Aorta (tissue), 5 donors: Measurements from ENCODE around the gene KHDC1. TPM values are rescaled to one million over a fixed set of nuclear protein-coding genes. Genes with fewer than 3 reads are reported as not detected.
"Not testable (repeated sequence)": the region's sequence is repeated elsewhere in the genome, so short reads cannot be mapped to it uniquely, and the experiment has no call there.

Source experiments
- ATAC-seq: fragments of 200-7000 bp; cut with Tn5 transposase; one replicate; pipeline ENCODE4 v1.9.1; 2022; ENCODE audit warnings: moderate library complexity; ENCODE audit not compliant: low FRiP score
- DNase-seq, 2 donors: peaks; one replicate each; pipeline ENCODE4 v3.0.0-alpha.2; 2020
- H3K27ac ChIP-seq, 2 donors: one replicate each; pipeline ENCODE4 v1.5.1; 2013; ENCODE audit warnings: low read length in 2 of 2, mild to moderate bottlenecking in 2 of 2, moderate library complexity in 2 of 2, control low read depth in 1 of 2, inconsistent platforms in 1 of 2, low read depth in 1 of 2
- H3K27me3 ChIP-seq, 2 donors: one replicate each; pipeline ENCODE4 v1.6.1; 2013; ENCODE audit warnings: control low read depth in 1 of 2, low read length in 1 of 2, mild to moderate bottlenecking in 1 of 2, moderate library complexity in 1 of 2; ENCODE audit not compliant: insufficient read depth in 2 of 2, control insufficient read depth in 1 of 2
- H3K36me3 ChIP-seq, 2 donors: one replicate each; pipeline ENCODE4 v1.6.1; 2013; ENCODE audit warnings: control low read depth in 1 of 2, low read length in 1 of 2, mild to moderate bottlenecking in 1 of 2; ENCODE audit not compliant: insufficient read depth in 2 of 2, control insufficient read depth in 1 of 2
- H3K4me1 ChIP-seq, 2 donors: one replicate each; pipeline ENCODE4 v1.6.1; 2013; ENCODE audit warnings: low read length in 2 of 2, control low read depth in 1 of 2, mild to moderate bottlenecking in 1 of 2, moderate library complexity in 1 of 2; ENCODE audit not compliant: insufficient read depth in 2 of 2, control insufficient read depth in 1 of 2
- H3K4me3 ChIP-seq, 2 donors: one replicate each; pipeline ENCODE4 v1.5.1; 2013; ENCODE audit warnings: low read length in 2 of 2, control low read depth in 1 of 2, mild to moderate bottlenecking in 1 of 2
- H3K9me3 ChIP-seq: one replicate; pipeline ENCODE4 v1.6.1; 2013; ENCODE audit warnings: mild to moderate bottlenecking, low read length; ENCODE audit not compliant: control insufficient read depth
- WGBS, 2 donors: extraction: QIAGEN DNeasy Blood & Tissue Kit; methylation state at CpG; one replicate each; pipeline ENCODE4 v1.1.7; 2013; 5-methylcytosine and 5-hydroxymethylcytosine counted together
- intact Hi-C, 2 donors: fragments of 100-400 bp; cut with DNase I; formaldehyde crosslinking; loops; one replicate each; pipeline versions ENCODE4 v1.14.2 to v1.15.0; 2022
- polyA plus RNA-seq, 2 donors: library from polyadenylated mRNA; stranded (reverse); fragments of 200-250 nt; gene quantifications; one replicate each; pipeline ENCODE4 v1.2.3, GENCODE V29; 2013
- total RNA-seq, 2 donors: library from RNA; stranded (reverse); fragmentation: NEBNext Ultra II Directional; extraction: Animal tissue kit (Norgen Biotek cat#: 25700); gene quantifications; one replicate each; pipeline ENCODE4 v1.2.1, GENCODE V29; 2021
- donor health status: healthy with polysubstance abuse.
- donor health status: Bipolar disorder and iron deficiency.
- donor health status: DM: no; HTN: no; CAD: no.
- donor health status: DM: no; HTN: no; CAD: no.
- donor health status: DM: yes; HTN: yes; CAD: no.

KHDC1 gene
- total and polyA plus RNA-seq, 4 donors: 1.8 to 4.0 (median 3.2) TPM

DNA sequence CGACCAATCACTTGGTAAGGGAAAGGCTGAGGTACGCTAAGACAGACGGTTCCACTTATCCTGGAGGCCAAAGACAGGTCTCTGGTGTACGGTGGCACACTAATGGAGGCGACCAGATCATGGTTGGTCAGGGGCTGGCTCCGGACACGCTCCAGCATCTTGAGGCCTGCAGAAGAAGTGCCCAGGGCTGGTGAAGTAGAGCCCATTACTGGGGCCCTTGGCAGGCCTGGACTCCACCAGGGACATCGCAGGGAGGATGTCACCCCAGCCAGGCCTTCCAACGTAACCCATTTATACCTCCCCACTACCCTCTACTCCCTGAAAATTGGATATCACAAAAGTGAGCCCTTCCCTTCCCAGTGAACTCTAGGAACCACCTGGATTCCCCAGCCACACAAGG, 53.9 kb downstream of the KHDC1 start:
- intact Hi-C loops: no loop called here
- Histone ChIP-seq H3K4me3 (no peak overlapping the region), H3K9me3 (no peaks in the 10 kb centered on the region), H3K4me1 (no peaks in the 10 kb centered on the region), H3K27me3 (no peaks in the 10 kb centered on the region), H3K27ac (no peak overlapping the region), H3K36me3 (no peaks in the 10 kb centered on the region)
- no peak for DNase-seq
- ATAC-seq: no peak
- WGBS, 2 donors: 74 to 93% methylated on average over 9 of the region's 9 CpGs

DNA sequence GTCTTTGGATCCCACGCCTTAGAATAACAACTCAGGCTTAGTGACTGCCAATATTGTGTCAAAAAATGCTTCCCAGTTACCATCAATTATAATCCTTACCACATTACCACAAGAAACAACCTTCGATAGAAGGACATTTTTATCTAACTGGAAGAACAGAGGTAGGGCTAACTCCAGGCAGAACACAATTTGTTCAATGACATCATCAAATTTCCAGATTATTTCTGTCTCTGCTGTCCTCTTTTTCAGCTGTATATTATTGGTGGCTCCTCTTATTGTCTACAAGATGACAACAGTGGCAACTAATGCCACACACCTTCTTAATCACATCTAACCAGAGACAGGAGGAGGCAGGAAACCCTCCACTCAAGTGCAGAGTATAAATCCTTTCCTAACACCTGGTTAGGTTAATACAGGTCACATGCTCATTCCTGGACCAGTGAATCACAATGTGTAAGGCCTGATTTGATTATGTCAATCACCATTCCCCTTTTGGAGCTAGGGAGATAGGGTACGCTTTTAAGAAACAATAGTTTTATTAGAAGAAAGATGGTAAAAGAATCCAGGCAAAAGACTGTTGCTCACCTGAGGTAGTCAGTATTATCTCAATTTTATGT, 55.7 kb downstream of the KHDC1 start:
- Histone ChIP-seq H3K36me3 (no peaks in the 10 kb centered on the region), H3K27ac (no peak overlapping the region), H3K4me3 (no peak overlapping the region), H3K4me1 (no peaks in the 10 kb centered on the region), H3K27me3 (no peaks in the 10 kb centered on the region), H3K9me3 (no peaks in the 10 kb centered on the region)
- ATAC-seq (no peak), DNase-seq (no peak)
- intact Hi-C loops: no loop called here
- 39 to 46% methylated on average over 3 of the region's 3 CpGs for WGBS, 2 donors

DNA sequence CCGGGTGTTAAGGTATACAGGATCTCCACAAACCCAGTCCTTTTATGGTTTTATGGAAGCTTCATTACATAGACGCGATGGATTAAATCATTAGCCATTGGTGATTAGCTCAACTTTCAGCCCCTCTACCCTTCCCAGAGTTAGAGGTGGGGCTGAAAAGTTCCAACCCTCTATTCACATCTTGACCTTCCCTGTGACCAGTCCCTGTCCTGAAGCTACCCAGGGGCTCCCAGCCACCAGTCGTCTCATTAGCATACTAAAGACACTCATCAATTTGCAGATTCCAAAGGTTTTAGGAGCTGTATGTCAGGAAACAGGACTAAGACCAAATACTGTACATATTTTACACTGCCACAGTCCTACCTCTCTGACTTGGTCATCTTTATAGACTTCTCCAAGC, 58.7 kb downstream of the KHDC1 start:
- WGBS, 2 donors: 79 to 80% methylated on average over 4 of the region's 4 CpGs
- no peak for ATAC-seq

DNA sequence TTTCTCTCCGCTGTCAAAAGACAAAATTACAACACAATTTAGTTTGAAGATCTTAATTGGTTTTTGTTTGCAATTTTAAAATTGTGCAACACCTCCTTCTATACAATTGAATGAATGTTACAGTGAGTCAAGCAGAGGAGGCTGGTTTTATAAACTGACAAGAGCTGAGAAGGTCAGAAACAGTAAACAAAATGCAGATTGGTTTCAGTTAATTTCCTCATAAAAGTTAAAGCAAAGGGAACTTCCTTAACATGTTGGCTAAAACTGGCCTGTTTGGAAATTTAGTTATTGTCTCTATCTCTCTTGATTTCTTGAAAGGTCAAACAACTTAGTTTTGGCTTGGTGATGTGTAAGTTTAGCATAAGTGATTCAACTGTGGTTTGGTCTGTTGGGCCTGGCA, 59.9 kb downstream of the KHDC1 start:
- WGBS, 2 donors: 93 to 98% methylated on average over 1 of the region's 1 CpG
- intact Hi-C loops: no loop called here
- no peaks in the 10 kb centered on the region for H3K36me3 ChIP-seq
- no peaks in the 10 kb centered on the region for H3K27me3 ChIP-seq
- DNase-seq (no peak), ATAC-seq (no peak)
- no peak overlapping the region for H3K27ac ChIP-seq
- H3K4me3 ChIP-seq: no peak overlapping the region
- no peaks in the 10 kb centered on the region for H3K9me3 ChIP-seq
- H3K4me1 ChIP-seq: no peaks in the 10 kb centered on the region

More for the DNA sequence above, 58.7 kb downstream of the KHDC1 start:
- H3K27me3 ChIP-seq: no peaks in the 10 kb centered on the region
- H3K27ac ChIP-seq: no peak overlapping the region
- no peaks in the 10 kb centered on the region for H3K36me3 ChIP-seq
- H3K9me3 ChIP-seq: no peaks in the 10 kb centered on the region
- H3K4me1 ChIP-seq: no peaks in the 10 kb centered on the region
- DNase-seq: no peak
- H3K4me3 ChIP-seq: no peak overlapping the region
- intact Hi-C loops: no loop called here

DNA sequence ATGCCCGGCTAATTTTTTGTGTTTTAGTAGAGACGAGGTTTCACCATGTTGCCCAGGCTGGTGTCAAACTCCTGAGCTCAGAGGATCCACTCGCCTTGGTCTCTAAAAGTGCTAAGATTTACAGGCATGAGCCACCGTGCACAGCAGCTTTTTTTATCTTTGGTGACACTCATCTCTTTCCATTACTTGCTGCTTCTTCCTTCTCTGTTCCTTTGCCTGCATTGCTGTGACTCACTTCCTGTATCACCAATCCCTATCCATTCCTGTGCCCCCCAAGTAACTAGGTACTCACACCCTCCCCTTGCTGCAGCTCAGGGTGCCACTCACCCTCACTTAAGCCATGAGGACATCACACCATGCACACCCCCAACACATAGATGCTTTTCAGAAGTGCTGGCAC, 62.3 kb downstream of the KHDC1 start:
- no peak overlapping the region for H3K27ac ChIP-seq
- 82 to 86% methylated on average over 4 of the region's 4 CpGs for WGBS, 2 donors
- H3K4me1 ChIP-seq: no peaks in the 10 kb centered on the region
- ATAC-seq (no peak), DNase-seq (no peak)
- H3K4me3 ChIP-seq: no peak overlapping the region
- H3K27me3 ChIP-seq: no peaks in the 10 kb centered on the region
- no peaks in the 10 kb centered on the region for H3K9me3 ChIP-seq
- no peaks in the 10 kb centered on the region for H3K36me3 ChIP-seq
- intact Hi-C loops: no loop called here

DNA sequence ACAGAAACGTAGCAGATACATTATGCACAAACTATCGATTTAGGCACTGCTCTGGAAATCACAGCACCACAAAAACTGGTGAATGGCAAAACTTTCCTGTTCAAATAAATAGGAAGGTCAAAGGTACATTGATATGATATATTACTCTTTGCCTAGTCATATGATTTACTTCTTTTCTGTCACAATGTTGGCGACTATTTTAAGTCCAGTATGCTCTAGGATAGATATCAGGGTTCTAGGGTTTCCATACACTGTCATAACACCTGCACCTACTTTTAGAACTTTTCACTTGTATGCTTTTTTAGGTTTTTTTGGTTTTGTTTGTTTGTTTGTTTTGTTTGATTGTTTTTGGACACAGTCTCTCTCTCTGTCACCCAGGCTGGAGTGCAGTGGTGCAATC, 62.7 kb downstream of the KHDC1 start:
- Histone ChIP-seq H3K4me3 (no peak overlapping the region), H3K27ac (no peak overlapping the region), H3K27me3 (no peaks in the 10 kb centered on the region), H3K4me1 (no peaks in the 10 kb centered on the region), H3K9me3 (no peaks in the 10 kb centered on the region), H3K36me3 (no peaks in the 10 kb centered on the region)
- intact Hi-C loops: no loop called here
- ATAC-seq (no peak), DNase-seq (no peak)
- WGBS, 2 donors: 85 to 90% methylated on average over 3 of the region's 3 CpGs

DNA sequence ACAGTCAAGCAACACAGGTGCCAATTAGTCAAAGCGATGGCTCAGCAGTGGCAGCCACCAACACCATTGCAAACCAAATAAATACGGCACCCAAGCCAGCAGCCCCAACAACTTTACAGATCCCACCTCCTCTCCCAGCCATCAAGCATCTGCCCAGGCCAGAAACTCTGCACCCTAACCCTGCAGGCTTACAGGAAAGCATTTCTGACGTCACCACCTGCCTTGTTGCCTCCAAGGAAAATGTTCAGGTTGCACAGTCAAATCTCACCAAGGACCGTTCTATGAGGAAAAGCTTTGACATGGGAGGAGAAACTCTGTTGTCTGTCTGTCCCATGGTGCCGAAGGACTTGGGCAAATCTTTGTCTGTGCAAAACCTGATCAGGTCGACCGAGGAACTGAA, 68.3 kb downstream of the KHDC1 start:
- Histone ChIP-seq H3K4me1 (no peaks in the 10 kb centered on the region), H3K36me3 (peaks cover 0 to 4% of the 10 kb centered on the region in 2 donors), H3K27me3 (no peaks in the 10 kb centered on the region), H3K9me3 (no peaks in the 10 kb centered on the region), H3K4me3 (no peak overlapping the region), H3K27ac (no peak overlapping the region)
- intact Hi-C loops: no loop called here
- ATAC-seq (no peak), DNase-seq (no peak)
- 94% methylated on average over 7 of the region's 7 CpGs for WGBS, 2 donors

DNA sequence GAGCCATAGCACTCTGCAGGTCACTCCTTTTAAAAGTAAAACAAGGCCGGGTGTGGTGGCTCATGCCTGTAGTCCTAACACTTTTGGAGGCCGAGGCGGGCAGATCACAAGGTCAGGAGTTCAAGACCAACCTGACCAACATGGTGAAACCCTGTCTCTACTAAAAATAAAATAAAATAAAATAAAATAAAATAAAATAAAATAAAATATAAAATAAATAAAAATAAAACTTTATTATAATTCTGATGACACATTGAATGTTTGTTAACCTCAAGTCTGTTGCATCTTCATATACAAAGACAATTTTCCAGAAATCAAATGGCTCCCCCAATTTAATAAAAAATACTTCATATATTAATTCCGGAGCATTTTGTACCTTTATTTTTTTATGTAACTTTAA, 69.7 kb downstream of the KHDC1 start:
- H3K36me3 ChIP-seq, H3K4me3 ChIP-seq, H3K9me3 ChIP-seq, intact Hi-C loops, ATAC-seq, H3K4me1 ChIP-seq, H3K27ac ChIP-seq, H3K27me3 ChIP-seq, DNase-seq: not testable (repeated sequence)
- 93 to 100% methylated on average over 4 of the region's 4 CpGs for WGBS, 2 donors
